ENCODE measurements around the gene ERICH6B.

The ERICH6B gene

GRCh38 chr13:45516757-45517156 lies 98.8 kb downstream of the ERICH6B start:
- H3K27ac ChIP-seq (ENCODE audit: low read depth, low read length) = no peak overlapping the region
- no peaks in the 10 kb centered on the region for H3K4me1 ChIP-seq (ENCODE audit: insufficient read depth, low read length)
- H3K36me3 ChIP-seq (ENCODE audit: insufficient read depth, low read length) = peaks cover 56% of the 10 kb centered on the region
- H3K9me3 ChIP-seq (ENCODE audit: low read length) = no peaks in the 10 kb centered on the region
- H3K27me3 ChIP-seq (ENCODE audit: control insufficient read depth in 1 of 2, insufficient read depth in 2 of 2, low read length in 2 of 2) = no peaks in the 10 kb centered on the region
- no peak overlapping the region for H3K9ac ChIP-seq (ENCODE audit: low read length)
- no peak overlapping the region for H3K4me3 ChIP-seq (ENCODE audit: low read depth in 1 of 2, low read length in 2 of 2)

GRCh38 chr13:45512098-45512496 lies 103.4 kb downstream of the ERICH6B start:
- no peak overlapping the region for H3K27ac ChIP-seq (ENCODE audit: low read depth, low read length)
- no peaks in the 10 kb centered on the region for H3K27me3 ChIP-seq (ENCODE audit: control insufficient read depth in 1 of 2, insufficient read depth in 2 of 2, low read length in 2 of 2)
- H3K9ac ChIP-seq (ENCODE audit: low read length) = no peak overlapping the region
- H3K4me3 ChIP-seq (ENCODE audit: low read depth in 1 of 2, low read length in 2 of 2) = no peak overlapping the region
- no peaks in the 10 kb centered on the region for H3K9me3 ChIP-seq (ENCODE audit: low read length)
- peaks cover 38% of the 10 kb centered on the region for H3K36me3 ChIP-seq (ENCODE audit: insufficient read depth, low read length)
- no peaks in the 10 kb centered on the region for H3K4me1 ChIP-seq (ENCODE audit: insufficient read depth, low read length)

GRCh38 chr13:45511310-45512097 lies 104.0 kb downstream of the ERICH6B start:
- Histone ChIP-seq H3K9ac (ENCODE audit: low read length) (no peak overlapping the region), H3K27me3 (ENCODE audit: control insufficient read depth in 1 of 2, insufficient read depth in 2 of 2, low read length in 2 of 2) (no peaks in the 10 kb centered on the region), H3K4me1 (ENCODE audit: insufficient read depth, low read length) (no peaks in the 10 kb centered on the region), H3K36me3 (ENCODE audit: insufficient read depth, low read length) (peaks cover 36% of the 10 kb centered on the region), H3K4me3 (ENCODE audit: low read depth in 1 of 2, low read length in 2 of 2) (no peak overlapping the region), H3K9me3 (ENCODE audit: low read length) (no peaks in the 10 kb centered on the region), H3K27ac (ENCODE audit: low read depth, low read length) (no peak overlapping the region)

GRCh38 chr13:45510672-45511071 lies 104.9 kb downstream of the ERICH6B start:
- Histone ChIP-seq H3K9ac (ENCODE audit: low read length) (no peak overlapping the region), H3K9me3 (ENCODE audit: low read length) (no peaks in the 10 kb centered on the region), H3K4me3 (ENCODE audit: low read depth in 1 of 2, low read length in 2 of 2) (no peak overlapping the region), H3K4me1 (ENCODE audit: insufficient read depth, low read length) (no peaks in the 10 kb centered on the region), H3K27me3 (ENCODE audit: control insufficient read depth in 1 of 2, insufficient read depth in 2 of 2, low read length in 2 of 2) (no peaks in the 10 kb centered on the region), H3K27ac (ENCODE audit: low read depth, low read length) (no peak overlapping the region), H3K36me3 (ENCODE audit: insufficient read depth, low read length) (peaks cover 37% of the 10 kb centered on the region)

- H3K9me3 ChIP-seq (ENCODE audit: low read length) = no peaks in the 10 kb centered on the region
- no peaks in the 10 kb centered on the region for H3K4me1 ChIP-seq (ENCODE audit: insufficient read depth, low read length)
- H3K9ac ChIP-seq (ENCODE audit: low read length) = no peak overlapping the region
- no peak overlapping the region for H3K4me3 ChIP-seq (ENCODE audit: low read depth in 1 of 2, low read length in 2 of 2)
- H3K27ac ChIP-seq (ENCODE audit: low read depth, low read length) = no peak overlapping the region
- H3K27me3 ChIP-seq (ENCODE audit: control insufficient read depth in 1 of 2, insufficient read depth in 2 of 2, low read length in 2 of 2) = no peaks in the 10 kb centered on the region
- peaks cover 43% of the 10 kb centered on the region for H3K36me3 ChIP-seq (ENCODE audit: insufficient read depth, low read length)
Measured at GRCh38 chr13:45508776-45509175, 106.8 kb downstream of the ERICH6B start.

- H3K9ac ChIP-seq (ENCODE audit: low read length) = no peak overlapping the region
- no peaks in the 10 kb centered on the region for H3K9me3 ChIP-seq (ENCODE audit: low read length)
- H3K27me3 ChIP-seq (ENCODE audit: control insufficient read depth in 1 of 2, insufficient read depth in 2 of 2, low read length in 2 of 2) = no peaks in the 10 kb centered on the region
- peaks cover 45% of the 10 kb centered on the region for H3K36me3 ChIP-seq (ENCODE audit: insufficient read depth, low read length)
- H3K27ac ChIP-seq (ENCODE audit: low read depth, low read length) = no peak overlapping the region
- H3K4me1 ChIP-seq (ENCODE audit: insufficient read depth, low read length) = no peaks in the 10 kb centered on the region
- H3K4me3 ChIP-seq (ENCODE audit: low read depth in 1 of 2, low read length in 2 of 2) = no peak overlapping the region
Measured at GRCh38 chr13:45506811-45507210, 108.7 kb downstream of the ERICH6B start.

- Histone ChIP-seq H3K4me1 (ENCODE audit: insufficient read depth, low read length) (no peaks in the 10 kb centered on the region), H3K27me3 (ENCODE audit: control insufficient read depth in 1 of 2, insufficient read depth in 2 of 2, low read length in 2 of 2) (no peaks in the 10 kb centered on the region), H3K36me3 (ENCODE audit: insufficient read depth, low read length) (peaks cover 40% of the 10 kb centered on the region), H3K4me3 (ENCODE audit: low read depth in 1 of 2, low read length in 2 of 2) (no peak overlapping the region), H3K9me3 (ENCODE audit: low read length) (no peaks in the 10 kb centered on the region), H3K27ac (ENCODE audit: low read depth, low read length) (no peak overlapping the region), H3K9ac (ENCODE audit: low read length) (no peak overlapping the region)
Measured at GRCh38 chr13:45503658-45504057, 111.9 kb downstream of the ERICH6B start.

- no peak overlapping the region for H3K27ac ChIP-seq (ENCODE audit: low read depth, low read length)
- no peak overlapping the region for H3K4me3 ChIP-seq (ENCODE audit: low read depth in 1 of 2, low read length in 2 of 2)
- no peaks in the 10 kb centered on the region for H3K9me3 ChIP-seq (ENCODE audit: low read length)
- H3K27me3 ChIP-seq (ENCODE audit: control insufficient read depth in 1 of 2, insufficient read depth in 2 of 2, low read length in 2 of 2) = no peaks in the 10 kb centered on the region
- no peaks in the 10 kb centered on the region for H3K4me1 ChIP-seq (ENCODE audit: insufficient read depth, low read length)
- no peak overlapping the region for H3K9ac ChIP-seq (ENCODE audit: low read length)
- H3K36me3 ChIP-seq (ENCODE audit: insufficient read depth, low read length) = peaks cover 49% of the 10 kb centered on the region
Measured at GRCh38 chr13:45501175-45501526, 114.4 kb downstream of the ERICH6B start.

- Histone ChIP-seq H3K36me3 (ENCODE audit: insufficient read depth, low read length) (peaks cover 45% of the 10 kb centered on the region), H3K9ac (ENCODE audit: low read length) (no peak overlapping the region), H3K4me1 (ENCODE audit: insufficient read depth, low read length) (no peaks in the 10 kb centered on the region), H3K4me3 (ENCODE audit: low read depth in 1 of 2, low read length in 2 of 2) (no peak overlapping the region), H3K9me3 (ENCODE audit: low read length) (no peaks in the 10 kb centered on the region), H3K27me3 (ENCODE audit: control insufficient read depth in 1 of 2, insufficient read depth in 2 of 2, low read length in 2 of 2) (no peaks in the 10 kb centered on the region), H3K27ac (ENCODE audit: low read depth, low read length) (no peak overlapping the region)
Measured at GRCh38 chr13:45500492-45501174, 114.9 kb downstream of the ERICH6B start.

- Histone ChIP-seq H3K4me3 (ENCODE audit: low read depth in 1 of 2, low read length in 2 of 2) (no peak overlapping the region), H3K4me1 (ENCODE audit: insufficient read depth, low read length) (no peaks in the 10 kb centered on the region), H3K27ac (ENCODE audit: low read depth, low read length) (no peak overlapping the region), H3K27me3 (ENCODE audit: control insufficient read depth in 1 of 2, insufficient read depth in 2 of 2, low read length in 2 of 2) (no peaks in the 10 kb centered on the region), H3K36me3 (ENCODE audit: insufficient read depth, low read length) (peaks cover 36% of the 10 kb centered on the region), H3K9me3 (ENCODE audit: low read length) (no peaks in the 10 kb centered on the region), H3K9ac (ENCODE audit: low read length) (no peak overlapping the region)
Measured at GRCh38 chr13:45496942-45497341, 118.6 kb downstream of the ERICH6B start.

- Histone ChIP-seq H3K4me3 (ENCODE audit: low read depth in 1 of 2, low read length in 2 of 2) (no peak overlapping the region), H3K27me3 (ENCODE audit: control insufficient read depth in 1 of 2, insufficient read depth in 2 of 2, low read length in 2 of 2) (no peaks in the 10 kb centered on the region), H3K27ac (ENCODE audit: low read depth, low read length) (no peak overlapping the region), H3K36me3 (ENCODE audit: insufficient read depth, low read length) (peaks cover 34% of the 10 kb centered on the region), H3K9me3 (ENCODE audit: low read length) (no peaks in the 10 kb centered on the region), H3K9ac (ENCODE audit: low read length) (no peak overlapping the region), H3K4me1 (ENCODE audit: insufficient read depth, low read length) (no peaks in the 10 kb centered on the region)
Measured at GRCh38 chr13:45492538-45492937, 123.0 kb downstream of the ERICH6B start.
